Adrenal gland (tissue), 5 donors: ENCODE measurements around the gene RNASE9.

Experiments used
- POLR2A ChIP-seq, 2 donors: fragments of 450-650 bp; IDR thresholded peaks; one replicate each; pipeline ENCODE4 v1.6.1; 2017; ENCODE audit warnings: antibody characterized with exemption in 2 of 2, mild to moderate bottlenecking in 2 of 2, moderate library complexity in 1 of 2
- TF ChIP-seq, protein P1 (sequence below), 6 experiments: fragments of 450-650 bp in 4 of 6; fragments of 200-600 bp in 2 of 6; sonication (generic) in 1 of 6; IDR thresholded peaks; 1 replicate in 5 of 6; 2 replicates in 1 of 6; pipeline versions ENCODE4 v1.5.1 to v1.8.0; 2016 to 2021; ENCODE audit warnings: antibody characterized with exemption in 6 of 6, mild to moderate bottlenecking in 2 of 6, moderate library complexity in 1 of 6
- donor health status: DM: no; HTN: no; CAD: no.

- TF ChIP-seq, protein P1, sequence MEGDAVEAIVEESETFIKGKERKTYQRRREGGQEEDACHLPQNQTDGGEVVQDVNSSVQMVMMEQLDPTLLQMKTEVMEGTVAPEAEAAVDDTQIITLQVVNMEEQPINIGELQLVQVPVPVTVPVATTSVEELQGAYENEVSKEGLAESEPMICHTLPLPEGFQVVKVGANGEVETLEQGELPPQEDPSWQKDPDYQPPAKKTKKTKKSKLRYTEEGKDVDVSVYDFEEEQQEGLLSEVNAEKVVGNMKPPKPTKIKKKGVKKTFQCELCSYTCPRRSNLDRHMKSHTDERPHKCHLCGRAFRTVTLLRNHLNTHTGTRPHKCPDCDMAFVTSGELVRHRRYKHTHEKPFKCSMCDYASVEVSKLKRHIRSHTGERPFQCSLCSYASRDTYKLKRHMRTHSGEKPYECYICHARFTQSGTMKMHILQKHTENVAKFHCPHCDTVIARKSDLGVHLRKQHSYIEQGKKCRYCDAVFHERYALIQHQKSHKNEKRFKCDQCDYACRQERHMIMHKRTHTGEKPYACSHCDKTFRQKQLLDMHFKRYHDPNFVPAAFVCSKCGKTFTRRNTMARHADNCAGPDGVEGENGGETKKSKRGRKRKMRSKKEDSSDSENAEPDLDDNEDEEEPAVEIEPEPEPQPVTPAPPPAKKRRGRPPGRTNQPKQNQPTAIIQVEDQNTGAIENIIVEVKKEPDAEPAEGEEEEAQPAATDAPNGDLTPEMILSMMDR (IDR thresholded peaks at IDR 0.05), result no peak
- TF ChIP-seq POLR2A (IDR thresholded peaks at IDR 0.05), result no peak
These were observed 23.1 kb upstream of the RNASE9 start for GRCh38 chr14:20583908-20584307.
